GM12873 (cell line): ENCODE measurements around the gene THSD7B.

ENCODE experiments used
- TF ChIP-seq, protein P1 (sequence below): IDR thresholded peaks from 2 replicates; pipeline ENCODE4 v1.5.1; 2012; ENCODE audit warnings: low read depth, mild to moderate bottlenecking, moderate library complexity, low read length, control low read depth; ENCODE audit not compliant: insufficient read depth; ENCODE audit errors: missing control alignments

THSD7B gene

DNA sequence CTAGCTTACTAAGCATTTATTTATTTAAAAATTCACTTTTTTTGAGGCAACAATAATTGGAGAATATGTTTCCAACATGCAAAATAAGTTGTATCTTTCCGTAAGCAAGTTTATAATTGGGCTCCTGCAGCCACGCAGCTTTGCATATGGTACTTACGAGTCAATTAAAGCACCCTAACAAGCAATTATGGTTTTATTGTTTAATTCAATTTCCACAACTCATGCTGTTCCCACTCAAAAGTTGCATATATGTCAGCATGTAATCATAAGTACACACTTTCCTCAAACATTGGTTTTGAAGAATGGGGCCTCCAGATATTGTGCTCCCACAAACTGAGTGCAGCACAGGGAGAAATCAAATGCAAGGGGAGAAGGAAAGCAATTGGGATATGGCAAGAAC lies 613.8 kb downstream of the THSD7B start:
- TF ChIP-seq, protein P1, sequence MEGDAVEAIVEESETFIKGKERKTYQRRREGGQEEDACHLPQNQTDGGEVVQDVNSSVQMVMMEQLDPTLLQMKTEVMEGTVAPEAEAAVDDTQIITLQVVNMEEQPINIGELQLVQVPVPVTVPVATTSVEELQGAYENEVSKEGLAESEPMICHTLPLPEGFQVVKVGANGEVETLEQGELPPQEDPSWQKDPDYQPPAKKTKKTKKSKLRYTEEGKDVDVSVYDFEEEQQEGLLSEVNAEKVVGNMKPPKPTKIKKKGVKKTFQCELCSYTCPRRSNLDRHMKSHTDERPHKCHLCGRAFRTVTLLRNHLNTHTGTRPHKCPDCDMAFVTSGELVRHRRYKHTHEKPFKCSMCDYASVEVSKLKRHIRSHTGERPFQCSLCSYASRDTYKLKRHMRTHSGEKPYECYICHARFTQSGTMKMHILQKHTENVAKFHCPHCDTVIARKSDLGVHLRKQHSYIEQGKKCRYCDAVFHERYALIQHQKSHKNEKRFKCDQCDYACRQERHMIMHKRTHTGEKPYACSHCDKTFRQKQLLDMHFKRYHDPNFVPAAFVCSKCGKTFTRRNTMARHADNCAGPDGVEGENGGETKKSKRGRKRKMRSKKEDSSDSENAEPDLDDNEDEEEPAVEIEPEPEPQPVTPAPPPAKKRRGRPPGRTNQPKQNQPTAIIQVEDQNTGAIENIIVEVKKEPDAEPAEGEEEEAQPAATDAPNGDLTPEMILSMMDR, result no peak

DNA sequence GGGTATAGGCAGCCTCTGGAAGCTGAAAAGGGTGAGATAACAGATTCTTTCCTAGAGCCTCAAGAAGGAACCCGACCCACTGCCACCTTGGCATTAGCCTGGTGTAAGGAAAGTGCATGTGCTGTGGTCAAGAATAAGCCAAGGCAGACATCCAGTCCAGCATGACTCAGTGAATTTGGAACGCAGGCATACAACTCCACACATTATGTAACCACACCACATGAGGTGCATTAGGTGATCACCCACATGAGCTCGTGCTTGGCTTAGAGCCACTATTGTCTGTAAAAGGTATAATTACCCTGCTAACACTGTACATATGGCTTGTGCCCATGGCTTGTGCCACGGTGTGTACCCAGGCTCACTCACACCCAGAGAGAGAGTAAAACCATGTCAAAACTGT lies 615.3 kb downstream of the THSD7B start:
- TF ChIP-seq, protein P1, result no peak

DNA sequence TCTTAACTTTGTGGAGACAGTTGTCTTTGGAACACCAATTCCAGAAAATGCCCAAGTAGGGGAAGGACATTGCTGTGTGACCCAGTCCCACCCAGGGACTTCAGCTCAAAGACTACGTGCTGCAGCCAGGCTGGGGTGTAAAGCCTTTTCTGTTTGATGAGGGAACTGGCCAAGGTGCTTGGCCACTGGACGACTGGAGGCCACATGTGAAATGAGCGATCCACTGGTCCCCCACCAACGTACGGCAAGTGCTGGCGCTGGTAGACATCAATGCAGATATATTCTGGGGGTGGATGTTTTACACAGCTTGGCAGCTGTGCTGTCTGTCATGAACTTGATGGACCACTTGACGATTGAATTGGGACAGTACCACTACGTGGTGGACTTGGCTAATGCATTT lies 616.4 kb downstream of the THSD7B start:
- TF ChIP-seq, protein P1, result no peak

DNA sequence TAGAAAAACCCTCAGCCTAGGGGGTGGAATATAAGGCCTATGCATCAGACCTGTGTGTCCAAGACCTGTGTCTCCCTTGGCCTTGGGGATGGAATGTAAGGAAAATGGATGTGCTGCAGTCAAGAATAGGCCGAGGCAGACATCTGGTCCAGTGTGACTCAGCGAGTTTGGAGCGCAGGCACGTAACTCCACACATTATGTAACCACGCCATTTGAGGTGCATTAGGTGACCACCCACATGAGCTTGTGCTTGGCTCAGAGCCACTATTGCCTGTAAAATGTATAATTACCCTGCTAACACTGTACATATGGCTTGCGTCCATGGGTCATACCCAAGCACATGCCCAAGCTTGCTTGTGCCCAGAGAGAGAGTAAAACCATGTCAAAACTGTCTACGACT lies 618.0 kb downstream of the THSD7B start:
- TF ChIP-seq, protein P1, result no peak

DNA sequence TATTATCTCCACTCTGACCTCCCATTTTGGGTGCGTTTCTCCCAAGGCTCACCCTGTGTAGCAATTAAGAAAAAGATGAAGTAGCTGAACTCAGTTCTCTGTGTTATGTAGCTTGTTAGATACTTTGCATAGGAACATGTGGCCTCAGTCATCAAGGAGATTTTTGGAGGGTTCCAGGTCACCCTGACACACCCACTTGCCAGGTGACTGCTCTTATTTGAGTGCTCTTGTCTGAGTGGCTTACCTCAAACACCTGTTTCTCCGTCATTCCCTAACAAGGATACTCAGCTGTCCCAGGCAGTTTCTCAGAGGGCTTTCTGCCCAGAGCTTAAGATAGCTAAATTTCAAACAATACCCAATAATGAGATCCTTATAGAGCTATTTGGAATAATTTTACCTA lies 621.7 kb downstream of the THSD7B start:
- TF ChIP-seq, protein P1, result no peak

DNA sequence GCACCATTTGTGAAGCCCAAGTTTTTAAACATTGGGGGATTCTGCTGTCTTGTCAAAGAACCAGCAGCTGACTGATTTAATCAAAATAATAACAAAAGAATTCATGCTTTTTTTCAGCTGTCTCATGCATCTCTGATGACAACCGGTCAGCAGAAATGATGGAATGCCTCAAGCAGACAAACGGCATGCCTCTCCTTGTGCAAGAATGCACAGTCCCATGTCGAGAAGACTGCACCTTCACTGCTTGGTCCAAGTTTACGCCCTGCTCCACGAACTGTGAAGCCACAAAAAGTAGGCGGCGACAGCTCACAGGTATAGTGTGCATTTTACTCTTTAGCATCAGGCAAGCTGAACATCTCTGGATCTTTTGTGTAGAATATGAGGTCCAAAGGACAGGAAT lies 640.2 kb downstream of the THSD7B start:
- TF ChIP-seq, protein P1, result no peak

DNA sequence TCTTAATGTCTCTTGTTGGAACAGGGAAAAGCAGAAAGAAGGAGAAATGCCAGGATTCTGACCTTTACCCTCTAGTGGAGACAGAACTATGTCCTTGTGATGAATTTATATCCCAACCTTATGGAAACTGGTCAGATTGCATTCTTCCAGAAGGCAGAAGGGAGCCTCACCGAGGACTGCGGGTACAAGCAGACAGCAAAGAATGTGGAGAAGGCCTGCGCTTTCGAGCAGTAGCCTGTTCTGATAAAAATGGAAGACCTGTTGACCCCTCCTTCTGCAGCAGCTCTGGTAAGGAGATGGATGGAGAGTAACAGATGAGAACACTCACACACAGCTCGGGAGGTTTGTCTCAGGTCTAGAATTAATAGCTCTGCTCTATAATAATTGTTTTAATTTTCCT lies 646.2 kb downstream of the THSD7B start:
- TF ChIP-seq, protein P1, result no peak

DNA sequence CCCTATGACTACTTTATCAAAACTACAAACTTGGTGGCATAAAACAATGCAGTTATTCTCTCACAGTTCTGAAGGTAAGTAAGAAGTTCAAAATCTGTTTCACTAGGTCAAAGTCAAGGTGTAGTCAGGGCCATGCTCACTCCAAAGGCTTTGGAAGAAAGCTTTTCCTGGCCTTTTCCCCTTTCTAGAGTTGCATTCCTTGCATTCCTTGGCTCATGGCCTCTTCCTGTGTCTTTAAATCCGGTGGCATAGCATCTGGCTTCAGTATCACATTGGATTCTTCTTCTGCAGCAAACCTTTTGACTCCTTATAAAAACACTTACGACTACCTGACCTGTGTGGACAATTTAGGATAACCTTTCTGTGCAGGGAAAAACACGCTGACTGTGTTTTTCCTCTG lies 655.4 kb downstream of the THSD7B start:
- TF ChIP-seq, protein P1, result no peak
